SK-N-SH (cell line): ENCODE data around the gene RFX4.

Experiments used
- NRF1 ChIP-seq: IDR thresholded peaks from 2 replicates; pipeline ENCODE4 v1.6.1; 2012; ENCODE audit warnings: low read depth, mild to moderate bottlenecking, low read length
- POLR2AphosphoS5 ChIP-seq: IDR thresholded peaks from 2 replicates; pipeline ENCODE4 v1.6.1; 2012; ENCODE audit warnings: low read depth, low read length
- TCF12 ChIP-seq: IDR thresholded peaks from 2 replicates; pipeline ENCODE4 v1.4.0; 2012
- TF ChIP-seq, protein P1 (sequence below): IDR thresholded peaks from 2 replicates; pipeline ENCODE4; 2012
- TF ChIP-seq, protein P2 (sequence below): fragments of 200-600 bp; sonication (generic); IDR thresholded peaks from 2 replicates; pipeline ENCODE4 v1.6.1; 2017; ENCODE audit warnings: antibody characterized with exemption, mild to moderate bottlenecking, moderate library complexity

- TF ChIP-seq, protein P1, sequence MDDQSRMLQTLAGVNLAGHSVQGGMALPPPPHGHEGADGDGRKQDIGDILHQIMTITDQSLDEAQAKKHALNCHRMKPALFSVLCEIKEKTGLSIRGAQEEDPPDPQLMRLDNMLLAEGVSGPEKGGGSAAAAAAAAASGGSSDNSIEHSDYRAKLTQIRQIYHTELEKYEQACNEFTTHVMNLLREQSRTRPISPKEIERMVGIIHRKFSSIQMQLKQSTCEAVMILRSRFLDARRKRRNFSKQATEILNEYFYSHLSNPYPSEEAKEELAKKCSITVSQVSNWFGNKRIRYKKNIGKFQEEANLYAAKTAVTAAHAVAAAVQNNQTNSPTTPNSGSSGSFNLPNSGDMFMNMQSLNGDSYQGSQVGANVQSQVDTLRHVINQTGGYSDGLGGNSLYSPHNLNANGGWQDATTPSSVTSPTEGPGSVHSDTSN = no peak
- no peak for TF ChIP-seq NRF1
- no peak for TF ChIP-seq TCF12
- TF ChIP-seq, protein P2, sequence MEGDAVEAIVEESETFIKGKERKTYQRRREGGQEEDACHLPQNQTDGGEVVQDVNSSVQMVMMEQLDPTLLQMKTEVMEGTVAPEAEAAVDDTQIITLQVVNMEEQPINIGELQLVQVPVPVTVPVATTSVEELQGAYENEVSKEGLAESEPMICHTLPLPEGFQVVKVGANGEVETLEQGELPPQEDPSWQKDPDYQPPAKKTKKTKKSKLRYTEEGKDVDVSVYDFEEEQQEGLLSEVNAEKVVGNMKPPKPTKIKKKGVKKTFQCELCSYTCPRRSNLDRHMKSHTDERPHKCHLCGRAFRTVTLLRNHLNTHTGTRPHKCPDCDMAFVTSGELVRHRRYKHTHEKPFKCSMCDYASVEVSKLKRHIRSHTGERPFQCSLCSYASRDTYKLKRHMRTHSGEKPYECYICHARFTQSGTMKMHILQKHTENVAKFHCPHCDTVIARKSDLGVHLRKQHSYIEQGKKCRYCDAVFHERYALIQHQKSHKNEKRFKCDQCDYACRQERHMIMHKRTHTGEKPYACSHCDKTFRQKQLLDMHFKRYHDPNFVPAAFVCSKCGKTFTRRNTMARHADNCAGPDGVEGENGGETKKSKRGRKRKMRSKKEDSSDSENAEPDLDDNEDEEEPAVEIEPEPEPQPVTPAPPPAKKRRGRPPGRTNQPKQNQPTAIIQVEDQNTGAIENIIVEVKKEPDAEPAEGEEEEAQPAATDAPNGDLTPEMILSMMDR = no peak
- no peak for TF ChIP-seq POLR2AphosphoS5
Observed at GRCh38 chr12:106670131-106670530, 87.3 kb downstream of the RFX4 start.
